H9 (cell line): ENCODE data around the gene TMCC1. TPM values are rescaled to one million over a fixed set of nuclear protein-coding genes. Genes with fewer than 3 reads are reported as not detected.

ENCODE experiments used
- DNase-seq: peaks from one replicate; pipeline ENCODE4 v3.0.0-alpha.2; 2017
- H2AFZ ChIP-seq: one replicate; pipeline ENCODE4 v1.6.1; 2013; ENCODE audit warnings: mild to moderate bottlenecking, low read length, control low read depth, moderate library complexity
- H2AK5ac ChIP-seq: 2 replicates; pipeline ENCODE4 v1.6.1; 2013; ENCODE audit warnings: low read length, control low read depth, mixed read lengths; ENCODE audit not compliant: insufficient read length
- H2BK120ac ChIP-seq: one replicate; pipeline ENCODE4 v1.6.1; 2013; ENCODE audit warnings: low read depth, mild to moderate bottlenecking, low read length, control low read depth, inconsistent platforms; ENCODE audit not compliant: poor library complexity, severe bottlenecking
- H2BK12ac ChIP-seq: 2 replicates; pipeline ENCODE4 v1.6.1; 2013; ENCODE audit warnings: low read length, control low read depth, mixed read lengths, low read depth; ENCODE audit not compliant: insufficient read length
- H2BK15ac ChIP-seq: 2 replicates; pipeline ENCODE4 v1.6.1; 2013; ENCODE audit warnings: low read depth, low read length, control low read depth
- H2BK20ac ChIP-seq: one replicate; pipeline ENCODE4 v1.6.1; 2013; ENCODE audit warnings: low read depth, mild to moderate bottlenecking, low read length, control low read depth, inconsistent platforms; ENCODE audit not compliant: poor library complexity, severe bottlenecking
- H2BK5ac ChIP-seq: 2 replicates; pipeline ENCODE4 v1.6.1; 2013; ENCODE audit warnings: low read length, control low read depth, mixed read lengths; ENCODE audit not compliant: insufficient read length
- H3K14ac ChIP-seq: 2 replicates; pipeline ENCODE4 v1.6.1; 2013; ENCODE audit warnings: low read length, control low read depth; ENCODE audit not compliant: insufficient read depth
- H3K18ac ChIP-seq: 2 replicates; pipeline ENCODE4 v1.6.1; 2013; ENCODE audit warnings: low read depth, mild to moderate bottlenecking, mixed read lengths, low read length, control low read depth; ENCODE audit not compliant: insufficient read length
- H3K23ac ChIP-seq: 2 replicates; pipeline ENCODE4 v1.6.1; 2013; ENCODE audit warnings: low read length, control low read depth, mixed read lengths, low read depth; ENCODE audit not compliant: insufficient read length
- H3K23me2 ChIP-seq: 2 replicates; pipeline ENCODE4 v1.6.1; 2013; ENCODE audit warnings: low read depth, mild to moderate bottlenecking, mixed read lengths, low read length, control low read depth; ENCODE audit not compliant: insufficient read length, poor library complexity, severe bottlenecking
- H3K27ac ChIP-seq: 2 replicates; pipeline ENCODE4 v1.5.1; 2013; ENCODE audit warnings: low read length, control low read depth, mixed read lengths, low read depth; ENCODE audit not compliant: insufficient read length
- H3K27me3 ChIP-seq: 2 replicates; pipeline ENCODE4 v1.6.1; 2013; ENCODE audit warnings: low read length, control low read depth, inconsistent platforms; ENCODE audit not compliant: insufficient read depth
- H3K4ac ChIP-seq: 2 replicates; pipeline ENCODE4 v1.6.1; 2013; ENCODE audit warnings: low read depth, mild to moderate bottlenecking, control low read depth, inconsistent platforms, low read length, moderate library complexity
- H3K4me1 ChIP-seq: 2 replicates; pipeline ENCODE4 v1.6.1; 2013; ENCODE audit warnings: low read length, control low read depth, inconsistent platforms; ENCODE audit not compliant: insufficient read depth
- H3K4me2 ChIP-seq: 2 replicates; pipeline ENCODE4 v1.6.1; 2013; ENCODE audit warnings: low read length, control low read depth, mixed read lengths; ENCODE audit not compliant: insufficient read length, insufficient read depth
- H3K56ac ChIP-seq: 2 replicates; pipeline ENCODE4 v1.6.1; 2013; ENCODE audit warnings: low read depth, mild to moderate bottlenecking, mixed read lengths, low read length, control low read depth; ENCODE audit not compliant: insufficient read length
- H3K79me1 ChIP-seq: 2 replicates; pipeline ENCODE4 v1.6.1; 2013; ENCODE audit warnings: low read depth, mild to moderate bottlenecking, moderate library complexity, low read length, control low read depth, inconsistent platforms; ENCODE audit not compliant: insufficient read depth, poor library complexity, severe bottlenecking
- H3K79me2 ChIP-seq: 2 replicates; pipeline ENCODE4 v1.6.1; 2013; ENCODE audit warnings: low read length, control low read depth, inconsistent platforms; ENCODE audit not compliant: insufficient read depth
- H3K9ac ChIP-seq: 2 replicates; pipeline ENCODE4 v1.6.1; 2013; ENCODE audit warnings: low read length, control low read depth, mixed read lengths; ENCODE audit not compliant: insufficient read length; ENCODE audit errors: extremely low read depth
- H3K9me3 ChIP-seq: one replicate; pipeline ENCODE4 v1.6.1; 2013; ENCODE audit warnings: low read depth, low read length, inconsistent platforms; ENCODE audit not compliant: control insufficient read depth
- H3T11ph ChIP-seq: one replicate; pipeline ENCODE4 v1.6.1; 2013; ENCODE audit warnings: mild to moderate bottlenecking, low read length, control low read depth, inconsistent platforms
- H4K20me1 ChIP-seq: one replicate; pipeline ENCODE4 v1.6.1; 2013; ENCODE audit not compliant: control insufficient read depth, insufficient read length, insufficient read depth
- H4K5ac ChIP-seq: 2 replicates; pipeline ENCODE4 v1.6.1; 2013; ENCODE audit warnings: low read depth, mild to moderate bottlenecking, mixed read lengths, low read length, control low read depth; ENCODE audit not compliant: insufficient read length
- H4K8ac ChIP-seq: replicated peaks from 2 replicates; pipeline ENCODE4 v1.6.1; 2013; ENCODE audit warnings: low read length, control low read depth, mixed read lengths, low read depth; ENCODE audit not compliant: insufficient read length
- H4K91ac ChIP-seq: 2 replicates; pipeline ENCODE4 v1.6.1; 2013; ENCODE audit warnings: low read depth, mild to moderate bottlenecking, moderate library complexity, mixed read lengths, low read length, control low read depth; ENCODE audit not compliant: insufficient read length
- H3K27ac Mint-ChIP-seq, 3 experiments: 2 replicates in 2 of 3; 3 replicates in 1 of 3; pipeline ENCODE4 v1.8.0; 2020 to 2021; ENCODE audit warnings: mixed read lengths in 3 of 3, mild to moderate bottlenecking in 1 of 3, moderate library complexity in 1 of 3
- H3K27me3 Mint-ChIP-seq: 2 replicates; pipeline ENCODE4 v1.8.0; 2021; ENCODE audit warnings: low read depth, mild to moderate bottlenecking, moderate library complexity, mixed read lengths
- H3K36me3 Mint-ChIP-seq, 3 experiments: 2 replicates in 2 of 3; 3 replicates in 1 of 3; pipeline ENCODE4 v1.8.0; 2020 to 2021; ENCODE audit warnings: low read depth in 3 of 3, mixed read lengths in 3 of 3; ENCODE audit not compliant: insufficient read depth in 1 of 3
- H3K4me1 Mint-ChIP-seq, 2 experiments: 2 replicates each; pipeline ENCODE4 v1.8.0; 2020; ENCODE audit warnings: mixed read lengths in 2 of 2
- H3K4me3 Mint-ChIP-seq, 2 experiments: 2 replicates in 1 of 2; 3 replicates in 1 of 2; pipeline ENCODE4 v1.8.0; 2020 to 2021; ENCODE audit warnings: mild to moderate bottlenecking in 2 of 2, mixed read lengths in 2 of 2, moderate library complexity in 1 of 2
- H3K9me3 Mint-ChIP-seq, 2 experiments: 2 replicates in 1 of 2; 3 replicates in 1 of 2; pipeline ENCODE4 v1.8.0; 2020; ENCODE audit warnings: mild to moderate bottlenecking in 2 of 2, mixed read lengths in 2 of 2, moderate library complexity in 1 of 2
- CTCF ChIP-seq: fragments of 200-600 bp; sonication (generic); conservative IDR thresholded peaks from 3 replicates; pipeline ENCODE4 v1.8.0; 2021; ENCODE audit warnings: antibody characterized with exemption, mild to moderate bottlenecking
- WGBS: extraction: QIAGEN DNeasy Blood & Tissue Kit; methylation state at CpG from one replicate; pipeline ENCODE4 v1.1.7; 2013; ENCODE audit warnings: missing lambda C conversion rate, low lambda C conversion rate, mixed read lengths; ENCODE audit not compliant: insufficient read length; ENCODE audit errors: extremely low coverage; 5-methylcytosine and 5-hydroxymethylcytosine counted together
- total RNA-seq: library from RNA; stranded (reverse); gene quantifications from 2 replicates; pipeline ENCODE4 v1.2.1, GENCODE V29; 2021

Gene TMCC1
- total RNA-seq, 1 experiment from 2014 or later = 24.4 TPM

- no peaks in the 10 kb centered on the region for H3K9me3 ChIP-seq
- H3K27ac ChIP-seq = no peak overlapping the region
- no peak overlapping the region for H2BK120ac ChIP-seq
- H3K23me2 ChIP-seq = no peaks in the 10 kb centered on the region
- no peak overlapping the region for H3K18ac ChIP-seq
- no peaks in the 10 kb centered on the region for H3K9me3 Mint-ChIP-seq
- H3K23ac ChIP-seq = no peak overlapping the region
- H3K9ac ChIP-seq = no peak overlapping the region
- TF ChIP-seq CTCF = no peak
- peaks cover 2 to 8% (median 8%) of the 10 kb centered on the region in 3 experiments; a peak in 5 of 7 replicates for H3K36me3 Mint-ChIP-seq
- no peak overlapping the region for H4K5ac ChIP-seq
- H3K4ac ChIP-seq = no peak overlapping the region
- H3K4me1 ChIP-seq = peaks cover 2% of the 10 kb centered on the region; the same call in 1 of the 2 replicates
- H3K27me3 ChIP-seq = no peaks in the 10 kb centered on the region
- no peak overlapping the region for H2BK20ac ChIP-seq
- H3K56ac ChIP-seq = no peak overlapping the region
- no peak overlapping the region for H4K91ac ChIP-seq
- H2BK15ac ChIP-seq = no peak overlapping the region
- DNase-seq = no peak
- H2BK5ac ChIP-seq = no peak overlapping the region
- H4K20me1 ChIP-seq = no peaks in the 10 kb centered on the region
- no peak overlapping the region for H2AFZ ChIP-seq
- H3K79me2 ChIP-seq = no peaks in the 10 kb centered on the region
- H3K4me2 ChIP-seq = no peak overlapping the region
- no peak overlapping the region for H3T11ph ChIP-seq
- no peaks in the 10 kb centered on the region for H3K79me1 ChIP-seq
- H3K27ac Mint-ChIP-seq = no peak overlapping the region
- no peak overlapping the region for H2AK5ac ChIP-seq
- no peak overlapping the region for H4K8ac ChIP-seq
- peaks cover 36 to 41% of the 10 kb centered on the region in 2 experiments for H3K4me1 Mint-ChIP-seq
- H3K14ac ChIP-seq = no peak overlapping the region
- no peak overlapping the region for H3K4me3 Mint-ChIP-seq
- WGBS = no CpG with 5 or more reads among the region's 4 CpGs
- no peak overlapping the region for H2BK12ac ChIP-seq
- H3K27me3 Mint-ChIP-seq = no peaks in the 10 kb centered on the region
These were observed 238.2 kb downstream of the TMCC1 start for GRCh38 chr3:129655291-129655700.
